HEK293 (cell line): Measurements from ENCODE around the gene ZNF708.

Experiments used
- KLF10 ChIP-seq: fragments of 450-650 bp; IDR thresholded peaks from 2 replicates; pipeline ENCODE4 v1.5.1; 2018; ENCODE audit warnings: missing biosample characterization, mild to moderate bottlenecking, missing genetic modification characterization
- RBAK ChIP-seq: fragments of 450-650 bp; formaldehyde crosslinking; IDR thresholded peaks from 2 replicates; pipeline ENCODE4 v1.5.1; 2016; ENCODE audit warnings: missing biosample characterization, missing genetic modification characterization
- SP2 ChIP-seq: fragments of 450-650 bp; formaldehyde crosslinking; IDR thresholded peaks from 2 replicates; pipeline ENCODE4 v1.5.1; 2016; ENCODE audit warnings: missing biosample characterization, missing genetic modification characterization
- ZNF768 ChIP-seq: fragments of 450-650 bp; formaldehyde crosslinking; IDR thresholded peaks from 2 replicates; pipeline ENCODE4 v1.5.1; 2018; ENCODE audit warnings: missing biosample characterization, mild to moderate bottlenecking, missing genetic modification characterization
- TF ChIP-seq, protein P1 (sequence below): fragments of 450-650 bp; formaldehyde crosslinking; IDR thresholded peaks from 2 replicates; pipeline ENCODE4 v1.5.1; 2016; ENCODE audit warnings: missing biosample characterization, missing genetic modification characterization
- TF ChIP-seq, protein P2 (sequence below): fragments of 450-650 bp; formaldehyde crosslinking; IDR thresholded peaks from 2 replicates; pipeline ENCODE4 v1.5.1; 2017; ENCODE audit warnings: missing biosample characterization, missing genetic modification characterization

DNA sequence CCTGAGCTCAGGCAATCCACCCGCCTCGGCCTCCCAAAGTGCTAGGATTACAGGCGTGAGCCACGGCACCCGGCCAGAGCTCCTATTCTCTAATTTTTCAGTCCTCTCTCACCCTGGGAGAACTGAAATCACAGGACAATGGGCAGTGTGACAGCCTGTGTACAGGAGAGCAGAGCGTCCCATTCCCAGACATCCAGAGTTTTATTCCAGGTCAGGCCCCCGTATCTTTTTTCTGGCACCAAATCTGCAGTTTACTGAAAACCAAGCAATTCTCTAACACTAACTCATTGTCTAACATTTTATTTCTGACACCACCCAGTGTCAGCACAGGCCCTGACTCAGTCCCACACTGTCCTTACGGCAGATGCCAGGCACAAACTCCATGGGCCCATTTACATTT lies 6.7 kb downstream of the ZNF708 start:
- no peak for TF ChIP-seq SP2
- no peak for TF ChIP-seq ZNF768
- TF ChIP-seq, protein P1, sequence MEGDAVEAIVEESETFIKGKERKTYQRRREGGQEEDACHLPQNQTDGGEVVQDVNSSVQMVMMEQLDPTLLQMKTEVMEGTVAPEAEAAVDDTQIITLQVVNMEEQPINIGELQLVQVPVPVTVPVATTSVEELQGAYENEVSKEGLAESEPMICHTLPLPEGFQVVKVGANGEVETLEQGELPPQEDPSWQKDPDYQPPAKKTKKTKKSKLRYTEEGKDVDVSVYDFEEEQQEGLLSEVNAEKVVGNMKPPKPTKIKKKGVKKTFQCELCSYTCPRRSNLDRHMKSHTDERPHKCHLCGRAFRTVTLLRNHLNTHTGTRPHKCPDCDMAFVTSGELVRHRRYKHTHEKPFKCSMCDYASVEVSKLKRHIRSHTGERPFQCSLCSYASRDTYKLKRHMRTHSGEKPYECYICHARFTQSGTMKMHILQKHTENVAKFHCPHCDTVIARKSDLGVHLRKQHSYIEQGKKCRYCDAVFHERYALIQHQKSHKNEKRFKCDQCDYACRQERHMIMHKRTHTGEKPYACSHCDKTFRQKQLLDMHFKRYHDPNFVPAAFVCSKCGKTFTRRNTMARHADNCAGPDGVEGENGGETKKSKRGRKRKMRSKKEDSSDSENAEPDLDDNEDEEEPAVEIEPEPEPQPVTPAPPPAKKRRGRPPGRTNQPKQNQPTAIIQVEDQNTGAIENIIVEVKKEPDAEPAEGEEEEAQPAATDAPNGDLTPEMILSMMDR (tag by site-specific recombination) = no peak
- TF ChIP-seq, protein P2, sequence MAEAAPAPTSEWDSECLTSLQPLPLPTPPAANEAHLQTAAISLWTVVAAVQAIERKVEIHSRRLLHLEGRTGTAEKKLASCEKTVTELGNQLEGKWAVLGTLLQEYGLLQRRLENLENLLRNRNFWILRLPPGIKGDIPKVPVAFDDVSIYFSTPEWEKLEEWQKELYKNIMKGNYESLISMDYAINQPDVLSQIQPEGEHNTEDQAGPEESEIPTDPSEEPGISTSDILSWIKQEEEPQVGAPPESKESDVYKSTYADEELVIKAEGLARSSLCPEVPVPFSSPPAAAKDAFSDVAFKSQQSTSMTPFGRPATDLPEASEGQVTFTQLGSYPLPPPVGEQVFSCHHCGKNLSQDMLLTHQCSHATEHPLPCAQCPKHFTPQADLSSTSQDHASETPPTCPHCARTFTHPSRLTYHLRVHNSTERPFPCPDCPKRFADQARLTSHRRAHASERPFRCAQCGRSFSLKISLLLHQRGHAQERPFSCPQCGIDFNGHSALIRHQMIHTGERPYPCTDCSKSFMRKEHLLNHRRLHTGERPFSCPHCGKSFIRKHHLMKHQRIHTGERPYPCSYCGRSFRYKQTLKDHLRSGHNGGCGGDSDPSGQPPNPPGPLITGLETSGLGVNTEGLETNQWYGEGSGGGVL (tag by site-specific recombination) = no peak
- TF ChIP-seq RBAK = no peak
- no peak for TF ChIP-seq KLF10 (tag by site-specific recombination)
